Measurements from ENCODE around the gene OAS2.

Gene OAS2

GRCh38 chr12:112986291-112986800 is 8.0 kb downstream of the OAS2 start:
- no peak for DNase-seq

- DNase-seq, result no peak
These were observed 9.2 kb downstream of the OAS2 start for GRCh38 chr12:112987561-112987960.

- DNase-seq, result peak; percentile 23
These were observed 9.9 kb downstream of the OAS2 start for GRCh38 chr12:112988224-112988623.

- DNase-seq, result peak; percentile 3
These were observed 10.6 kb downstream of the OAS2 start for GRCh38 chr12:112988823-112989385.

- DNase-seq, result no peak
These were observed 11.5 kb downstream of the OAS2 start for GRCh38 chr12:112989806-112990205.

- DNase-seq, result peak; percentile 68
These were observed 14.5 kb downstream of the OAS2 start for GRCh38 chr12:112992541-112993398.

GRCh38 chr12:112995008-112995407 is 16.7 kb downstream of the OAS2 start:
- DNase-seq, result no peak

- DNase-seq, result no peak
These were observed 18.2 kb downstream of the OAS2 start for GRCh38 chr12:112996501-112996900.

GRCh38 chr12:112997506-112997905 is 19.2 kb downstream of the OAS2 start:
- no peak for DNase-seq

- DNase-seq, result no peak
These were observed 20.9 kb downstream of the OAS2 start for GRCh38 chr12:112998987-112999767.

GRCh38 chr12:113000433-113000832 is 22.1 kb downstream of the OAS2 start:
- DNase-seq, result no peak

- DNase-seq, result no peak
These were observed 23.8 kb downstream of the OAS2 start for GRCh38 chr12:113002155-113002554.

- DNase-seq, result no peak
These were observed 24.4 kb downstream of the OAS2 start for GRCh38 chr12:113002676-113003075.

- no peak for DNase-seq
These were observed 25.3 kb downstream of the OAS2 start for GRCh38 chr12:113003636-113004035.

- DNase-seq, result no peak
These were observed 27.4 kb downstream of the OAS2 start for GRCh38 chr12:113005762-113006161.

GRCh38 chr12:113006206-113006605 is 27.9 kb downstream of the OAS2 start:
- no peak for DNase-seq

- no peak for DNase-seq
These were observed 28.3 kb downstream of the OAS2 start for GRCh38 chr12:113006641-113007040.

GRCh38 chr12:113007166-113007565 is 28.8 kb downstream of the OAS2 start:
- no peak for DNase-seq

GRCh38 chr12:113010701-113011100 is 32.4 kb downstream of the OAS2 start:
- DNase-seq, result no peak

GRCh38 chr12:113014565-113014964 is 36.2 kb downstream of the OAS2 start:
- DNase-seq, result no peak

- no peak for DNase-seq
These were observed 38.5 kb downstream of the OAS2 start for GRCh38 chr12:113016796-113017195.

GRCh38 chr12:113019025-113019424 is 40.7 kb downstream of the OAS2 start:
- DNase-seq, result no peak

- DNase-seq, result no peak
These were observed 43.2 kb downstream of the OAS2 start for GRCh38 chr12:113021500-113021899.

Measured in activated naive CD4-positive, alpha-beta T cell treated with Interleukin-2 at 50 U/mL for 16 hours (primary cell).